Measurements from ENCODE around the gene LIMA1. TPM values are rescaled to one million over a fixed set of nuclear protein-coding genes. Genes with fewer than 3 reads are reported as not detected.
A peak's percentile ranks its signal among the peaks of the same experiment; 100 is the strongest.
"Not testable (repeated sequence)": the region's sequence is repeated elsewhere in the genome, so short reads cannot be mapped to it uniquely, and the experiment has no call there.

The LIMA1 gene
- total RNA-seq, 1 donor from 2014 or later = 24.3 TPM

GRCh38 chr12:50296554-50296953 is 13.2 kb upstream of the LIMA1 start:
- intact Hi-C loops (cut with DNase I) = no loop called here
- DNase-seq (ENCODE audit: low spot score) = no peak

- intact Hi-C loops (cut with DNase I) = no loop called here
- no peak for DNase-seq (ENCODE audit: low spot score)
These were observed 8.1 kb upstream of the LIMA1 start for GRCh38 chr12:50291377-50291776.

GRCh38 chr12:50290692-50291091 is 7.4 kb upstream of the LIMA1 start:
- intact Hi-C loops (cut with DNase I); DNase-seq (ENCODE audit: low spot score): not testable (repeated sequence)

GRCh38 chr12:50287271-50287670 is 4.0 kb upstream of the LIMA1 start:
- DNase-seq (ENCODE audit: low spot score) = no peak
- intact Hi-C loops (cut with DNase I) = no loop called here

DNA sequence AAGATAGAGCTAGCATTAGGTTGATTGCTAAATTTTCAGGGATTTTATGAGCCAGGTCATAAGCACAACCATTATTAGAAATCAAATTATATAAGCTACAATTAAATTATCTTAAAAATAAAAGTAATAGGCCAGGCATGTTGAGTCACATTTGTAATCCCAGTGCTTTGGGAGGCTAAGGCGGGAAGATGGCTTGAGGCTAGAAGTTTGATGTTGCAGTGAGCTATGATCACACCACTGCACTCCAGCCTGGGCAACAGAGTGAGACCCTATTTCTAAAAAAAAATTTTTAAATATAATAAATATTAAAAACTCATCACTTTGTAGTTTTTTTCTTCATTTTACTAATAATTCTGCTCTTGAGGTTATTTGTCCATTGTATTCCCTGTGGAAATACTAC is 1.9 kb upstream of the LIMA1 start:
- intact Hi-C loops (cut with DNase I) = no loop called here
- no peak for DNase-seq (ENCODE audit: low spot score)

DNA sequence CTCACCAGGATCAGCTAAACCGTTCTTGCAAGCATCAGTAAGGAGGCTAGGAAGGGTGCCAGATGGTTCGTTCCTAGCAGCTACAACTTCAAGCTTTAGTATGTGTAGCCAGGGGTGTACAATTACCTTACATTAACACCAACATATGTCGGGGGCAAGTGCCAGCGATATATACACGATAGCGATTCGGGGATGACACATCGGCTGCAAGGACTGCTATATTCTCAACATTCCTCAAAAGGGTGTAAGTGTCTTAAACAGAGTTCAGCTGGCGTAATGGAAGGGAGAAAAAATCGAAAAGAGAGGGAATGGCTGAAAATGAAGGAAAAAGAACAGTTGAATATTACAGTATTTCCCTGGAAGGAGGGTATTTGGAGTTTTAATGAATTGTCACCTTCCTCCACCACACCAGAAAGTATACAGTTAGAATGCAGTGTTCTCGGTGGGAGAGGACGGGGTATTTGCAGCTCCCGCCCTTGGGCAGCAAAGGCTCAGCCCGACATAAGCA is 545 bp downstream of the LIMA1 start:
- no peak for DNase-seq (ENCODE audit: low spot score)
- intact Hi-C loops (cut with DNase I) = no loop called here

- no peak for DNase-seq (ENCODE audit: low spot score)
- intact Hi-C loops (cut with DNase I) = no loop called here
These were observed 3.8 kb downstream of the LIMA1 start for GRCh38 chr12:50279501-50279900.

GRCh38 chr12:50276912-50277671 is 6.2 kb downstream of the LIMA1 start:
- no peak for DNase-seq (ENCODE audit: low spot score)
- intact Hi-C loops (cut with DNase I) = no loop called here

DNA sequence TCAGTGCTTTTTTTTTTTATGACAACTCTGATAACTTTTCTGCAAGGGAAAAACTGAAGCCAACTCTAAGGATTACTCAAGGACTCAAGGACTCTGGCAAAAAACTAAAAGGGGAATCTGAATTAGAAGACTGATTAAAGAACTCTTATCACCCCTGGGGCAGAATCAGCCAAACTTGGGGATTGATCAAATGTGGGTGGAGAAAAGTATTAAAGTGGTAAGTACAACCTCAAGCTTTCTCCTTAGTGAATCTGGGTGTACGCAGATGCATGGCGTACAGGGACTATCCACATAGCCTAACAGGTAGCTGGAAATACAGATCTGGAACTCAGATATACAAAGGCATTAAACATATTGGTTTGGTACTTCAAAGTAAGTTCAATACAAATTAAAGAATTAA is 7.3 kb downstream of the LIMA1 start:
- intact Hi-C loops (cut with DNase I) = no loop called here
- DNase-seq (ENCODE audit: low spot score) = no peak

- intact Hi-C loops (cut with DNase I) = no loop called here
- peak; percentile 76 for DNase-seq (ENCODE audit: low spot score)
These were observed 7.8 kb downstream of the LIMA1 start for GRCh38 chr12:50275556-50275955.

GRCh38 chr12:50275127-50275526 is 8.2 kb downstream of the LIMA1 start:
- intact Hi-C loops (cut with DNase I); DNase-seq (ENCODE audit: low spot score): not testable (repeated sequence)

GRCh38 chr12:50271724-50272247 is 11.5 kb downstream of the LIMA1 start:
- intact Hi-C loops (cut with DNase I) = no loop called here
- DNase-seq (ENCODE audit: low spot score) = no peak

- intact Hi-C loops (cut with DNase I) = no loop called here
- no peak for DNase-seq (ENCODE audit: low spot score)
These were observed 14.8 kb downstream of the LIMA1 start for GRCh38 chr12:50268482-50268881.

- no peak for DNase-seq (ENCODE audit: low spot score)
- intact Hi-C loops (cut with DNase I) = no loop called here
These were observed 17.4 kb downstream of the LIMA1 start for GRCh38 chr12:50265770-50266524.

DNA sequence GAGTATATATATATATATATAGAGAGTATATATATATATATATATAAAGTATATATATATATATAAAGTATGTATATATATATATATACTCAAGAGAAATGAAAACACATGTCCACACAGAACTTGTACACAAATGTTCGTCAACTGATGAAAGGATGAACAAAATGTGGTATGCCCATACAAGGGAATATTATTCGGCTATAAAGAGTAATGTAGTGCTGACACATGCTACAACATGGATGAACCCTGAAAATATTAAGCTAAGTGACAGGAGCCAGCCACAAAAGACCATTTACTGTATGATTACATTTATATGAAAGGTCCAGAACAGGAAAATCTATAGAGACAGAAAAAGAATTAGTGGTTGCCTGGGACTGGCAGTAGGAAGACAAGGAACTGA is 19.5 kb downstream of the LIMA1 start:
- DNase-seq (ENCODE audit: low spot score) = no peak
- intact Hi-C loops (cut with DNase I) = no loop called here

GRCh38 chr12:50261654-50262053 is 21.7 kb downstream of the LIMA1 start:
- DNase-seq (ENCODE audit: low spot score) = no peak
- intact Hi-C loops (cut with DNase I) = no loop called here

GRCh38 chr12:50258167-50258551 is 25.2 kb downstream of the LIMA1 start:
- intact Hi-C loops (cut with DNase I) = no loop called here
- no peak for DNase-seq (ENCODE audit: low spot score)

- intact Hi-C loops (cut with DNase I) = no loop called here
These were observed 25.8 kb downstream of the LIMA1 start for GRCh38 chr12:50257236-50258166.

DNA sequence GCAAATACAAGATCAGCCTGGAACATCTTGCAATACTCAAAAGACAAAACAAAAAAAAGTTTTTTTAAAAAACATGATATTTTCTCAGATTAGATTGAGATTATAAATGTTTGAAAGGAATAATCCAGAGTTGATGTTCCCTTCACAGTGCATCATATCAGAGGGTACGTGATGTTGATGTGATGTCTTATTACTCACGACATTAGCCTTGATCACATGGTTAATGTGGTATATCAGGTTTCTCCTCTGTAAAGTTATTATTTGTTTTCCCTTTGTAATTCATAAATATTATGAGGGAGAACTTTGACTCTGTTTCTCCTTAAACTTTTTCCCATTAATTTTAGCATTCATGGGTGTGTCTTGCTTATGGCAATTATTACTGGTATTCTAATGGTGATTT is 26.6 kb downstream of the LIMA1 start:
- DNase-seq (ENCODE audit: low spot score) = no peak
- intact Hi-C loops (cut with DNase I) = no loop called here

More at GRCh38 chr12:50257236-50258166, 25.8 kb downstream of the LIMA1 start:
- DNase-seq (ENCODE audit: low spot score) = no peak
